ENCODE data around the gene LCOR.

Gene LCOR

GRCh38 chr10:96988426-96988825, 156.3 kb downstream of the LCOR start:
- no peak for DNase-seq

- no peak for DNase-seq
Observed at GRCh38 chr10:96991313-96991841, 159.3 kb downstream of the LCOR start.

DNA sequence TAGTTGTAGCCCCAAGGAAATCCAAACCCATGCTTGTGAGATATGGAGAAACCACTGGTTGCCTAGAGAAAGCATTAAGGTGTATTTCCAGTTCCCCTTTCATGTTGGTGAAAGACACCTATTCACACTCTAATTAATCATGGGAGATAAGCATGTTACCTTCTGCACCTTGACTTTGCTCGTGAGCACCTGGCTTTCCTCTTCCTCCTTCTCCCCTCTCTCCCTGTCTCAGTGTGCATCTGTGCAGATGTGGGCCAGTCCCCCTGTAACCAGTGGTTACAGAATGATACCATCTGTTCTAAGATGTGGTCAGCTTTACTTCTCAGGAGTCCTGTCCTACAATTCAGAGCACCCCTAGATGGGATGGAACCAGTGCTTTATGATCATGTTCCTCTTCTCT, 160.6 kb downstream of the LCOR start:
- DNase-seq = no peak

DNA sequence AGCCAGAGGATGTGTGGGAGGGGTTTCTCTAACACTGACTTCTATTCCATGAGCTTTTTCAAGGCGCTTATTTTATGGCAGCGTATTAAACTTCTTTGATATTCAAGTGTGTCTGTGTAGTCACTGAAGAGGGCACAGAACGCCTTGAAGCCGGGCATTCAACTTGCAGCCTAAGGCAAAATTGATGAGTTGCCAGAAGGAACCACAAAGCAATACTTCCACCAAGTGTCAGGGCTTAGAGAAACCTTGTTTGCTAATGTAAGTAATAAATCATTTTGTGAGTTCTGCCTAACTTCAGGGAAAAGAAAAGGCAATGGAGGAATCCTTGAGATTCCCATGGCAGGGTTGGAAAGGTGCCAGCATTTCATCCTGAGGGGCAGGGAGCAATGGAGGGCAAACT, 163.8 kb downstream of the LCOR start:
- no peak for DNase-seq

GRCh38 chr10:96996275-96996965, 164.3 kb downstream of the LCOR start:
- DNase-seq = no peak

GRCh38 chr10:96998329-96998888, 166.3 kb downstream of the LCOR start:
- no peak for DNase-seq

GRCh38 chr10:96999337-96999736, 167.2 kb downstream of the LCOR start:
- no peak for DNase-seq

GRCh38 chr10:96999987-97000386, 167.9 kb downstream of the LCOR start:
- DNase-seq = no peak

DNA sequence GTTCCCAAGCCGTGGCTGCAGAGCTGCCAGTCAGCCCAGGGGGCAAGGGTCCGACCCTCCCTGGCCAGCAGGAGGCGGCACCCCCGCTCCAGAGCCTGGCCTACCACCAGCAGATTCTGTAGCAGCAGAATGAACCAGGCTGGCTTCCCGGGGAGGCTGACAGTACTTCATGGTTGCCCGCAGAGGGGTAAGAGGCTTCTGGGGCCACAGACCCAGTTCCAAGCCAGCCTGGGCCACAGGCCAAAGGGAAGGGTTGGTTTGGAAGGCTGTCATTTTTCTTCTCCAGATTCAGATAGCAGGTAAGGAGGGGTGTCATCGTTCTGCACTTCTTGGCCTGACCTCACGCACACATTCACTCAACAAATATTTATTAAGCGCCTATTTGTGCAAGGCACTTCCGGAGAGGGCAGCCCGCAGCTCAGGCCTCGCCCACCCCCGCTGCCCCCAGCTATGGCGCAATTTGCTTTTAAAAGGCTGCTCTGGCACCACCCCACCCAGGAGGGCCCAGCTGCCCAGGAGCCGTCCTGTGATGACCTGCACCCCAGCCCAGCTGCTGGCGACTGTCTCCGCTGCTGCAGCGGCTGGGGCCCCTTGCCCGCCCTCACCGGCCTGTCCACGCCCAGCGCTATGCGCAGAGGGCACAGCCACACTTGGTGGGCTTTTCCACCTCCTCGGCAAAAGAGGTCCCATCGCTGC, 168.5 kb downstream of the LCOR start:
- DNase-seq = peak in 1 of 2 experiments; percentile 8

- DNase-seq = no peak
Observed at GRCh38 chr10:97001183-97001991, 169.3 kb downstream of the LCOR start.

- no peak for DNase-seq
Observed at GRCh38 chr10:97002670-97003069, 170.6 kb downstream of the LCOR start.

DNA sequence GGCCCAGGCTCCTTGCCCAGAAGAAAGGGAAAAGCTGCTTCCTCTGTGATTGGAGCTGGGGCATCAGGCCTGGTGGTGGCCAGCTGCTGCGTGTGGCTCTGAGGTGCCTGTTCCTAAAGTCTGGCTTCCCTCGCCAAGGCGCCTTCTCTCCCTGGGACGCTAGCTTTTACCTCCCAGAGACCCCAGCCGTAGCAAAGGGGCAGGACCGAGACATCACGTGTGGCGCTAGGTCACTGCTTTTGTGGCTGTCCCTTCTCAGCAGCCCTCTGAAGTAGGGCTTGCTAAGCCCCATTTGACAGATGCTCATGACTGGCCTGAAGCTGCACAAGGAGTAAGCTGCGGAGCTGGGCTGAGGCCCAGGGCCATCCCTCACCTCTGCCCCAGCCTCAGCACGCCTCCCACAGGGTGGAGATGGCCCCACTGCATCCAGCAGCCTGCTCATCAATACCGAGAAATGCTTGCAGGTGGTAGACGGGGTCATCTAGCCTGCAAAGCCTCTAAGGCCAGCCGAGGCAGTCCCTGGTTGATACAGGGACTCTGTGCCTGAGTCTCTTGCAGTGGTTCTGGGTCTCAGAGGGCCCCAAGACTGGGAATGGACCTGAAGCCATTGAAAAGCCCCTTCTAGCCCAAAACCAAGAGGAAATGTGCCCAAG, 171.2 kb downstream of the LCOR start:
- no peak for DNase-seq

DNA sequence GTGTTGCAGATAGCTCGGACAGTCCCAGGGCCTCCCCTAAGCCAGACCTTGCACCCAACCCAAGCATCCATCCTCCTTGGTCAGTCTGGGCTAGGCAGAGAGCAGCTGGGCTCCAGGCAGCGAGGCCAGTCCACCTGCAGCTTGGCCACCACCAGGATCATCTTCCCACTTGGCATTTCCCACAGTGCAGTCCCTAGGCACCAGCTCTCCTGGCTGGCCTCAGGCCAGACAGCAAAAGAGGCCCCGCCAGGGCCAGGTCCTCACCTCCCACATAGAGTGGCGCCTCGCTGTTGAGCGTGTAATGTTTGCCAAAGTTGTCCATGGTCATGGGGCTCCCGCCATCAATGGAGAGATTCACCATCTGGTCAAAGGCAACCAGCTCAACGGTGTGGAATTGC, 171.7 kb downstream of the LCOR start:
- DNase-seq = no peak

DNA sequence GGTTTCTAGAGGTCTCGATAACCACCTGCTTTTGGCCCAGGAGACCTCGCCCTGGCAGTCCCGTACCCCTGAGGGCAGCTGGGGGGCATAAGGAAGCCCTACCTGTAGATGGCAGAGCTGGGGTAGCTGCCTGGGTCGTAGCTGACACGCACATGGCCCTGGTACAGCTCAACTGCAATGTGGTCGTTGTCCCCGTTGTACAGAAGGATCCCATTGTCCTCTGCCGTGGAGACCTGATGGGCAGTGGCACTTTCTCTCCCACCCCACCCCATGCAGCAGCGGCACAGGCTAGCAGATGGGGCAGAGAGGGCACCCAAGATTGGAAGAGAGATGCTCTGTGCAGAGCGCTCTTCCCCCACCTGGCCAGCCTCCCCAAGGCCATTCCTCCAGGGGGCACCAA, 172.5 kb downstream of the LCOR start:
- DNase-seq = no peak

DNA sequence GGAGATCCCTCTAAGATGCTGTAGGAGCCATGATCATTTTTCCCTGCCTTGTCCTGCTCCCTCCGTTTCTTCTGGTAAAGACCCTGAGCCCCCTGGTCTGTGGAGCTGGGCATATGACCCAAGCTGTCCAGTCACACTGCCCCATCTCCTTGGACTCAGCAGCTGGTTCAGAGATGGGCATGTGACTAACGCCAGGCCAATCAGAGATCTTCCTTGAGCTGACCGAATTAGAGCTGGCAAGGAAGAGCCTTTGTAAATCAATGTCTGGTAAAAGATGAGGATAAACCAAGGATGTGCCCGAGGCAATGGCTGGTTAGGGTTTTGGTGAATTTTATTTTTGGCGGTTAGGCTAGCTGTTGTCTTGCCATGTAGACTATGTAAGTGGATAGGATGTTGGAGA, 173.3 kb downstream of the LCOR start:
- no peak for DNase-seq

- DNase-seq = no peak
Observed at GRCh38 chr10:97006364-97006763, 174.3 kb downstream of the LCOR start.

DNA sequence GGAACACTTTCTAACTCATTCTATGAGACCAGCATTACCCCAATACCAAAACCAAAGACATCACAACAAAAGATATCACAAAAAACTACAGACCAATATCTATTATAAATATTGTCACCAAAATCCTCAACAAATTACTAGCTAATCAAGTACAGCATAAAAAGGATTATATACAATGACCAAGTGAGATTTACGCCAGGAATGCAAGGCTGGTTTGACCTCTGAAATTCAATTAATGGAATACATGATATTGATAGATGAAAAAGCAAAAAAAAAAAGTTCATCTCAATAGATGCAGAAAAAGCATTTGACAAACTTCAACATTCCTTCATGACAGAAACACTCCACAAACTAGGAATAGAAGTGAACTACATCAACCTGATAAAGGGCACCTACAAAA, 175.3 kb downstream of the LCOR start:
- DNase-seq = no peak

DNA sequence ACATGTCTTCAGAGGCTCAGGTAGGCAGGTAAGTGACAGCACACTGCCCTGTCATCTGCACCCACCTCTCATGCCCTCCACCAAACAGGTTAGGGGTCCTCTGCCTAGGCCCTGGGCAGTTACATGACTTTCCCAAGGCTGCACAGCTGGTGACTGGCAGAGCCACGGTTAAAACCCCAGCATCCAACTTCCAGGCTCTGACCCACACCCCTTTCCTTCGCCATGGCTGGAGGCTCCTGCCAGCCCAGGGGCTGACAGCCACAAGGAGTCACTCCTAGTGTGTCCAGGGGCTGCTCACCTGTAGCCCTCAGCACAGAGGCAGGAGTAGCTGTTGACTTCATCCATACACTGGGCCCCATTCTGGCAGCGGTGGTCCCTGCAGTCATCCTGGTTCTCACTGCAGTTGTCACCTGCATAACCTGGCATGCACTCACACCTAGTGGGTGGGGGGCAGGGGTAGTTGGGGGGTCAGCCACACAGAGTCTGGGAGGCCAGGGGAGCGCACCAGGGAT, 178.7 kb downstream of the LCOR start:
- DNase-seq = no peak

DNA sequence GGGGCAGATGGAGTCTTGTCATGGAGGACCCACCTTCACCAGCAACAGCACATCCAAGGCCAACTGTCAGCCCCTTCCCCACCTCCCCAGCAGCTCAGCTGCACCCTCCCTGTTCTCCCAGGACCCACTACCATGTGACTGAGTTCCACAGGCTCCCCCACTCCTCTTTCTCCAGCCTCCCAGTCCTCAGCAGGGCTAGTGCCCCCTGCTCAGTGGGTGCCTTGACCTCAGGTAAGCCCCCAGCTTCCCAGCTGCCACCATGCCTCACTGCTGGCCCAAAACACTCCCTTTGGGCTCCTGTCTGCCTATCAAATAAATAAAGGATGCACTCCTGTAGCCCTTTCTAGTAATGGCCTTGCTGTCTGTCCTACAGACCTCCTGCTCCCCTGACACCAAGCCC, 179.3 kb downstream of the LCOR start:
- DNase-seq = no peak

DNA sequence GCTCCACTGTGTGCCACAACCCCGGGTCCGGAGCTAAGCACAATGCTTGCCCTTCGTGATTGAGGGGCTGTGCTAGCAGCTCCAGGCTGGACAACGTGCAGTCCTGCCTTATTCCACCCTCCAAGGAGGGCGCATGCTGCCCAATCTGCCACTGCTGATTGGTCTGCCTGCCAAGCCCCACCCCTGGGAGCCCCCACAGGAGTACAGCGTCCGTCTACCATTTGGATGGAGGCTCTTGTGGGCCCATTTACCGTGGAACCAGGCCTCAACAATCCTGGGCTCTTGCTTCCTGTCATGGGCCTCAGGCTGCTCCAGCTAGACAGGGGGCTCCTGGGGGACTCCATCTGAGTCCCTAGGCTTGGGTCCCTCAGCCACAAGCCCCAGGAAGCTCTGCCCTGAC, 180.4 kb downstream of the LCOR start:
- no peak for DNase-seq

- DNase-seq = no peak
Observed at GRCh38 chr10:97013568-97013967, 181.5 kb downstream of the LCOR start.

- no peak for DNase-seq
Observed at GRCh38 chr10:97013983-97014382, 181.9 kb downstream of the LCOR start.

DNA sequence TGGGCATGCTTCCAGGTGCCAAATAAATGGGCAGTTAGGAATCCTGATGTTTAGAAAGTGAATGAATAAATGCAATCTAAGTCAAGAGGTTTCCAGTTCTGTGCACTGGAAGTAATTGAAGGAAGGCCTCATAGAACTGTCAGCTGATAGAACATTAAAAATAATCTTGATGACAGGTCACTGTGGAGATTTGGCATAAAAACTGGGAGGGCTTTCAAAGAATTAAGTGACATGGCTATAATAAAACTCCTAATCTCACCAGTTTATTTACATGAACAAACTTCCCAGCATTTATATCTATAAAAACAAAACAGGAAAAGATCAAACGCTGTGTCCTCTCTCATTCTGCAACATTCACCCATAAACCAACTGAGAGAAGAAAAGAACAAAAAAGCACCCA, 183.1 kb downstream of the LCOR start:
- DNase-seq = no peak
